K562 treated with DMSO at 1 percent for 4 hours (cell line): ENCODE results near the gene NACA2. TPM values are rescaled to one million over a fixed set of nuclear protein-coding genes. Genes with fewer than 3 reads are reported as not detected.

Experiments
- total RNA-seq: library from RNA; unstranded; fragments of 300-600 nt; gene quantifications from 2 replicates; pipeline ENCODE4 v1.2.3, GENCODE V29; 2022; ENCODE audit not compliant: insufficient read depth

The NACA2 gene
- total RNA-seq: not detected in 2 replicates

DNA sequence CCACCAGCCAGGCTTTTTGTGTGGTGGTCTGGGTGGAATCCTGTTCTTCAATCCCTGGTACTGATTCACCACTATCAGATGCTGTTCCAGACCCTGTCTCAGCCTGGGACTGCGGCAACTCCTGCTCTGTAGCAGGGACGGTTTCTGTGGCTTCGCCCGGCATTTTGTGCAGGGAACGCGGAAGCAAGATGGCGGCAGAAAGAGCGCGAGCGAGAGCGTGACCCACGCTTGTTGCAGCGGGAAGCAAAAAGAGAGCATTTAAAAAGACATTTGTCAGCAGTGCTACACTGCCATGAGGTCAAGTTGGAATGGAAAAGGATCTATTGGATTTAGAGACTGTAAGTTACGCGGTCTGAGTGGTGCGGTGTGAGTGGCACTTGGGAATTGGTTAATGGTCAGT, at the start of gene NACA2:
Gene NACA2 (minus strand): TSS at position 202 of the 400 bp plus-strand sequence. CDS start 39 bp downstream, at position 163.

Other genes with a start within 250 kb of the NACA2 start
- 0.27 TPM in 1 of 2 replicates, not detected in the other for gene TBX2, start 191.4 kb downstream of the NACA2 start, total RNA-seq
- not detected in 2 replicates for gene TBX4, start 138.8 kb downstream of the NACA2 start, total RNA-seq